Stimulated activated naive CD8-positive, alpha-beta T cell treated with anti-CD3 and anti-CD28 coated beads, Interleukin-15, amount 100 ng/mL, for 72 hours (primary cell): Measurements from ENCODE around the gene HLA-DRB1.
"Not testable (repeated sequence)": the region's sequence is repeated elsewhere in the genome, so short reads cannot be mapped to it uniquely, and the experiment has no call there.

Experiments
- ATAC-seq: fragments of 150-1000 bp; cut with Tn5 transposase; 2 replicates; pipeline ENCODE4 v1.10.0; 2021; ENCODE audit warnings: mild to moderate bottlenecking, moderate library complexity
- DNase-seq, 2 donors: peaks; one replicate each; pipeline ENCODE4 v3.0.0; 2021 to 2022
- H3K27ac Mint-ChIP-seq, 2 donors: one replicate each; pipeline ENCODE4 v1.8.0; 2022; ENCODE audit warnings: mild to moderate bottlenecking in 2 of 2, mixed read lengths in 2 of 2, moderate library complexity in 2 of 2
- H3K27me3 Mint-ChIP-seq: one replicate; pipeline ENCODE4 v1.8.0; 2022; ENCODE audit warnings: mixed read lengths
- H3K4me1 Mint-ChIP-seq: one replicate; pipeline ENCODE4 v1.8.0; 2022; ENCODE audit warnings: mild to moderate bottlenecking, mixed read lengths
- H3K4me3 Mint-ChIP-seq, 2 donors: one replicate each; pipeline ENCODE4 v1.8.0; 2022; ENCODE audit warnings: mild to moderate bottlenecking in 2 of 2, mixed read lengths in 2 of 2, moderate library complexity in 1 of 2
- H3K9me3 Mint-ChIP-seq, 2 donors: one replicate each; pipeline ENCODE4 v1.8.0; 2022; ENCODE audit warnings: mixed read lengths in 2 of 2

Gene HLA-DRB1

DNA sequence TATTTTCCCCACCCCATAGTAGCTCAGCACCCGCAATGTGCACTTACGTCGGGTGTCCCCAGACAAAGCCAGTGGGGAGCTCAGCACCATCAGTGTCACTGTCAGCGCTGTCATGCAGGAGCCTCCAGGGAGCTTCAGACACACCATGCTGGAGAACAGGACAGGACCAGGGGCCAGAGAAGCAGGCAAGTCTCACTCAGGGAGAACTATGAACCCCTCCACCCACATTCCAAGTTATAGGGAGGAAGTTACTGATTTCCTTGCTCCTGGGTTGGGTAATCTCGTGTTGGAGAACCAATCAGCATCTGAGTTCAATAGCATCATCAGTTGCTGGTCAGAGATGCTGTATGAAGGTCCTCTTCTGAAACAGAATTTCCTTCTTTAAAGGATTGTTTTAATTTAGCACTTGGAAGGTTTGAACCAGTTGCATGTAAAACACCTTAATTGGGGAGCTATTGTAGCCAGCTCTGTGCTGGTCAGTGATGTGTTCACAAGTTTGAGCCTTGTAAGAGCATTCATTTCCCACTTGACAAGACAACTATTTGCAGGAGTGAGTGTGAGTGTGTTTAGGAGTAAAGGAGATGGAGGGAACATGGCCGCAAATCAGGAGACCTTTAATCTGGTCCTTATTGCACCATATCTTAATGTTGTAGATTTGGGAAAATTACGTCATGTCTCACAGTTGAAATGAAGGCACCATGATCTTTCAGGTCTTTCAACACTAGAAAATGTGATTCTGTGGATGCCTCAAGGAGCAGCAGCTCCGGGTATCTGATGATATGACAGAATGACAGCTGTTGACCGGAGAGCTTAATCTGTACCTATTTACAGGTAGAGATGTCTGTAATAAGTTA lies at the start of gene HLA-DRB1:
HLA-DRB1 (minus strand) TSS at position 253 of the 854 bp plus-strand sequence; CDS start at position 147, 106 bp downstream.
- H3K4me3 Mint-ChIP-seq, result peak within 1 kb of the TSS; percentile 58 to 63
- ATAC-seq, result peak; percentile 85
- H3K9me3 Mint-ChIP-seq, result no peaks in the 10 kb centered on the region
- H3K4me1 Mint-ChIP-seq, result peaks cover 8% of the 10 kb centered on the region
- DNase-seq, result peak; percentile 27 to 29
- H3K27me3 Mint-ChIP-seq, result no peaks in the 10 kb centered on the region
- no peak within 1 kb of the TSS for H3K27ac Mint-ChIP-seq

DNA sequence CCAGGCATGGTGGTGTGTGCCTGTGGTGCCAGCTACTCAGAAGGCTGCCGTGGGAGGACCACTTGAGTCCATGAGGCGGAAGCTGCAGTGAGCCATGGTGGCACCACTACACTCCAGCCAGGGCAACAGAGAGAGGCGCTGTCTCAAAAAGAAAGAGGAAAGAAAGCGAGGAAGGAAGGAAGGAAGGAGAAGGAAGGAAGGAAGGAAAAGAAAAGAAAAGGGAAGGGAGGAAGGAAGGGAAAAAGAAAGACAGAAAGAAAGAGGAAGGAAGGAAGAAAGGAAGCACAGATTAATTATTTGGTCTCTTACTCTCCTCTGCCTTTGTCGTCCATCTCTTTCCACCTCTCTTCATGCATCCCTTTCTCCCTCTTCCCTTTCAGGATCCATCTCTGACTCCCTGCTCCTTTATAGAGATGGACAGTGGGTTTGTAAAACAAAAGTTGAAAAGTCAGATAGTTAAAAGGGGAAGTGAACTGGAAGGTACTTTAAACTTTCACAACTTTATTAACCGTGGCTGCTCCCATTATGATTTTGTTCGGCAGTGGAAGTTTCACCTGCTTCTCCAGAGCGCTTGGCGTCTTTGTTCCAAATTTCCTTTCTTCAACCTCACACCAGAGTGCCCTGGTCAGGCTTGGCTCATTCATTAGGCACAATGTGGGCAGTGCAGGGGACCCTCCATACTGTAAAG lies 49.0 kb upstream of the HLA-DRB1 start:
- ATAC-seq (no peak), DNase-seq (no peak)
- no peak overlapping the region for H3K27ac Mint-ChIP-seq
- no peak overlapping the region for H3K4me3 Mint-ChIP-seq
- peaks cover 36% of the 10 kb centered on the region for H3K4me1 Mint-ChIP-seq
- H3K9me3 Mint-ChIP-seq, result no peaks in the 10 kb centered on the region
- H3K27me3 Mint-ChIP-seq, result peaks cover 27% of the 10 kb centered on the region

DNA sequence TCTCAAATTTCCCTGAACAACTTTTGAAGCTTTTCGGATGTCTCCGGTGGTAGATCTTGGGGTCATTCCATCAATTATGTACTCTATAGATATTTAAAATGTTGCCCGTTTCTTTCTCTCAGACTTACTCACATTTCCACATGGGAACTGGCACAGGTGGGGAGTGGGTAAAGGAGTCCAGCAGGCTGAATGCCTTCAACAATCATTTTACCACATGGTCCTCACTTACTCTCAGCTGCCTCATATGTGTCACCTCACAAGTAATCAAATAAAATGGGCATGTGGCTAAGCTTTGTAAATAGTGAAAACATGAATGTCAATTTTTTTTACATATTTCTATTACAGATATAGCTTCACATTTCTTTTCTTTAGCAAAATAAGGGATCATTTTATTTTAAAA lies 48.2 kb upstream of the HLA-DRB1 start:
- no peak for DNase-seq
- Mint-ChIP-seq H3K4me1 (peaks cover 35% of the 10 kb centered on the region), H3K27me3 (peaks cover 27% of the 10 kb centered on the region), H3K9me3 (no peaks in the 10 kb centered on the region), H3K4me3 (no peak overlapping the region), H3K27ac (no peak overlapping the region)
- no peak for ATAC-seq

DNA sequence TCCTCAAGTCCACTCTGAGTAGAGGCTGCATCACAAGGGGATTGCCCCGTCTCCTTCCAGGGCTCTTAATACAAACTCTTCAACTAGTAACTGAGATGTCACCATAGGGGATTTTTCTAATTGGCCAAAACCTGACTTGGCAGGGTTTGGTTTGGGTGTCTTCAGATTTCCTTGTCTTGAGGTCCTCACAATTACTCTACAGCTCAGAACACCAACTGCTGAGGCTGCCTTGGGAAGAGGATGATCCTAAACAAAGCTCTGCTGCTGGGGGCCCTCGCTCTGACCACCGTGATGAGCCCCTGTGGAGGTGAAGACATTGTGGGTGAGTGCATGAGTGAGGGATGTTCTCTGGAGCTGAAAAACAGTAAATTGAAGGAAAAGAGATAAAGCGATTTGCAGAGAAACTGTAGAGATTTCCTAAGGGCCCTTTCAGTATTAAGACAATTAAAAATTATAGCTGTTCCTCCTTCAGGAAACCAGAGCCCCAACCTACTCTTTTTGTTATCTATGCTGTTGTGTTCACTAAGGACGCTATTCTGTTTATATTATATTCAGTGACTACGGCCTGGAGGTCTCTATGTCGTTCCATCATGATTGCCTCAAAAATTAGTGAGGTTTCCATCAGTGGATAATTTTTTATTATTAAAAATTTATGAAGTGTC lies 47.7 kb upstream of the HLA-DRB1 start, which contains the start of gene HLA-DQA1:
HLA-DQA1 (plus strand) TSS at position 188 of the 662 bp plus-strand sequence; CDS start at position 241, 53 bp downstream.
- DNase-seq (no peak), ATAC-seq (no peak)
- Mint-ChIP-seq H3K4me1 (peaks cover 30% of the 10 kb centered on the region), H3K9me3 (no peaks in the 10 kb centered on the region), H3K27ac (no peak within 1 kb of the TSS), H3K4me3 (peak within 1 kb of the TSS in 1 of 2 donors; percentile 42), H3K27me3 (peaks cover 27% of the 10 kb centered on the region)

DNA sequence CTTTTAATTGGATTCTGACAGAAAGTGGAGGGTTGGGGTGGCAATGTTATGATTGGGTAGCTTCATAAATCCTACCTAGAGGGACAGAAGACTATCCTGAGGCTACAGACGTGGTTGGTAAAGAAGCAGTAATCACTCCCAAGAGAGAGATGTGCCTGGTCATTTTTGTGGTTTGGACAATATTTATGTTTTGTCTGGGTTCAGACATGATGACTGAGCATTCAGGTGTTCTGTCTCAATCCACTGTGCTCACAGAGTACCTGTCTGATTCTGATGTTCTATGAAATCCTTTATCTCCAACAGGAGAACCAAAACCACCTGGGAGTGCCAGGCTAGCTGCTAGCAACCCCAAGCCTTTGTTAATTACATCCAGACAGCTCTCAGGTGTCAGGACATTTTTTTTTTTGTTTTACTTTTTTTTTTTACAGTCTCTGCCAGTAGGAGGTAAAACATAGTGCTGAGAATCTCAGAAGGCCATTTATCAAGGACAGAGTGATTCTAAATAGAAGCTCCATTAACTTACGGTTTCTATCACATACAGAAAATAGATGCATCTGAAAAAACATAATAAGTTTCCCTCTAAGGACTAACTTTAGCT lies 46.0 kb upstream of the HLA-DRB1 start:
- peaks cover 27% of the 10 kb centered on the region for H3K27me3 Mint-ChIP-seq
- ATAC-seq, result no peak
- no peak for DNase-seq
- H3K4me3 Mint-ChIP-seq, result no peak overlapping the region
- H3K27ac Mint-ChIP-seq, result no peak overlapping the region
- H3K4me1 Mint-ChIP-seq, result peaks cover 22% of the 10 kb centered on the region
- H3K9me3 Mint-ChIP-seq, result no peaks in the 10 kb centered on the region

DNA sequence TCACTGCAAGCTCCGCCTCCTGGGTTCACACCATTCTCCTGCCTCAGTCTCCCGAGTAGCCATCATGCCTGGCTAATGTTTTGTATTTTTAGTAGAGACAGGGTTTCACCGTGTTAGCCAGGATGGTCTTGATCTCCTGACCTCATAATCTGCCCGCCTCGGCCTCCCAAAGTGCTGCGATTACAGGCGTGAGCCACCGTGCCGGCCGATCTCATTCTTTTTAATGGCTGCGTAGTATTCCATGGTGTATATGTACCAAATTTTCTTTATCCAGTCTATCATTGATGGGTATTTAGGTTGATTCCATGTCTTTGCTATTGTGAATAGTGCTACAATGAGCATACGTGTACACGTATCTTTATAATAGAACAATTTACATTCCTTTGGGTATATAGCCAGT lies 40.1 kb upstream of the HLA-DRB1 start:
- ATAC-seq, DNase-seq, H3K4me3 Mint-ChIP-seq, H3K9me3 Mint-ChIP-seq, H3K27me3 Mint-ChIP-seq, H3K27ac Mint-ChIP-seq: not testable (repeated sequence)
- peaks cover 27% of the 10 kb centered on the region for H3K4me1 Mint-ChIP-seq

DNA sequence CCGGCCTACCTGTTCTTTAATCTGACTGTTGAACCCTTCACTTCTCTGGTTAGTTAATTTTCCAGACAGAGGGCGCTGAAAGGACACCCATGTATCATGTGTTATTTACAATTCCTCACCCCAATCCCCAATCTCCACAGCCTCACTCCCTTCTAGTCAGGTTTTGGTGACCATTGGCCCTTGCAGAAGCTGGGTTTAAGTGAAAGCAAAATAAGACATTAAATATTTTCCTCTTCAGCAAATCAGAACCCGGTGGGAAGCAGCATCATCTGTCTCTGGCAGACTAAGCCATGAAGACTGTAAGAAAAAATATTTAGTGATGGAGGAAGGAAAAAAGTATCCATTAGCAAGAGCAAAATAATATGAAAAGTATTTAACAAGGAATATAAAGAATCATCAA lies 38.2 kb upstream of the HLA-DRB1 start:
- H3K27me3 Mint-ChIP-seq, result no peaks in the 10 kb centered on the region
- no peak overlapping the region for H3K27ac Mint-ChIP-seq
- H3K4me1 Mint-ChIP-seq, result peaks cover 29% of the 10 kb centered on the region
- H3K9me3 Mint-ChIP-seq, result no peaks in the 10 kb centered on the region
- DNase-seq (peak; percentile 13 to 29), ATAC-seq (no peak)
- H3K4me3 Mint-ChIP-seq, result no peak overlapping the region

DNA sequence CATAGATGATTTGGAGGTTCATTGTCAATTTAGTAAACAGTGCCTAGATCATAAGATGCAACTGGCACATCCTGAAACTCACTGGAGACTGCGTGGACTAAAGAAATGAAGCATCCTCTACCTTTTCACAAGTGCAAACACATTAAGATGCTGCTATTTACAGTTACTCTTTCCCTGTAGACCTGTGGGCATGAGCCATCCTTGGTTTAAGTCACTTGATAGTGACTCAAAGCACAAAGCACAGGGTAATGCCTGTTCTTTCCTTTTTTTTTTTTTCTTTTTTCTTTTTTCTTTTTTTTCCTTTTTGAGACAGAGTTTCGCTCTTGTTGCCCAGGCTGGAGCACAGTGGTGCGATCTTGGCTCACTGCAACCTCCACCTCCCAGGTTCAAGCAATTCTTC lies 37.6 kb upstream of the HLA-DRB1 start:
- Mint-ChIP-seq H3K27ac (no peak overlapping the region), H3K4me3 (no peak overlapping the region), H3K4me1 (peaks cover 35% of the 10 kb centered on the region), H3K27me3 (no peaks in the 10 kb centered on the region), H3K9me3 (no peaks in the 10 kb centered on the region)
- DNase-seq (no peak), ATAC-seq (no peak)

DNA sequence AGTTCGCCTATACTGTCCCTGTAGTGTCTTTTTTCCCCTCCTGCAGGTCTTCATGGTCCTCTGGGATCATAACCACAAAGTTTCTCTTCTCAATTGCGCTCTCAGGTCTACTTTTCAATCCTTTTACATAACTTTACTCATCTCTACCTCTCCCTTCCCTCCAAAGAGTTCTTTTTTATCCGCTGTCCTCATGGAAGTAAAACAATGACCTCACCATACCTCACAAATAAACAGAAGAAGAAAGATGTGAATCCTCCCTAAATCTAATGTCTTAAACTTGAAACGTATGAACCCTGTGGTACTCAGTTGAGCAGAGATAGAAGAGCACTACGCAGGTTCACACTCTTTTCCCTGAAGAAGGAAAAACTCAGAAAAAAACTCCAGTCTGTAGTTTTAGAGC lies 35.5 kb upstream of the HLA-DRB1 start:
- ATAC-seq, result no peak
- DNase-seq, result no peak
- Mint-ChIP-seq H3K4me3 (no peak overlapping the region), H3K9me3 (no peaks in the 10 kb centered on the region), H3K27me3 (no peaks in the 10 kb centered on the region), H3K4me1 (peaks cover 50% of the 10 kb centered on the region), H3K27ac (no peak overlapping the region)

DNA sequence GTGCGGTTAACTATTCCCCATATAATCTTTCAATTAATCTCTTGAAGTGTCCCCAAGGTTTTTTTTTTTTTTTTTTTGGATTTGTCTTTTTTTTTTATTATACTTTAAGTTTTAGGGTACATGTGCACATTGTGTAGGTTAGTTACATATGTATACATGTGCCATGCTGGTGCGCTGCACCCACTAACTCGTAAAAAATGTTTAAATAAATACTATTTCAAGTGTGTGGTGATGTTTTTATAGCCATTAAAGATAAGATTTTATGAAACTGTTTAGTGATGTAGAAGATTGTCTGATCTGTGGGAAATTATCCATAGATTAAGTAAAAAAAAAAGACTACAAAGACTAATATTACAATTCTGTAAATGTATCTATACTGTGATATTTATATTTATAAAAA lies 34.9 kb upstream of the HLA-DRB1 start:
- ATAC-seq, result no peak
- Mint-ChIP-seq H3K4me1 (peaks cover 50% of the 10 kb centered on the region), H3K4me3 (no peak overlapping the region), H3K27me3 (no peaks in the 10 kb centered on the region), H3K27ac (no peak overlapping the region), H3K9me3 (no peaks in the 10 kb centered on the region)
- no peak for DNase-seq

DNA sequence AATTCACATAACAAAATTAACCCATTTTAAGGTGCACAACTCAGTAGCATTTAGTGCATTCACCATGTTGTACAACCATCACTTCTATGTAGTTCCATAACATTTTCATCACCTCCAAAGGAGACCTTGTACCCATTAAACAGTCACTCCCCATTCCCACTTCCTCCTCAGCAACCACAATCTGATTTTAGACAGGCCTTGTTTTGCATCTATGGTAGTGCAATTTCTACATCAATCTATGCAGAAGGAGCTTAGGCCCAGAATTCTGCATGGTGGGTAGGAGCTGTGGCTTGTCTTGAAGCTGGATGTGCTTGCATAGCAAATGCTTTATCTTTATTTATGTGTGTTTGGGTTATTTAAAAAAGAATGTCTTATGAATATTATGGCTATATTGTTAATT lies 34.0 kb upstream of the HLA-DRB1 start:
- DNase-seq (no peak), ATAC-seq (no peak)
- H3K27ac Mint-ChIP-seq, result no peak overlapping the region
- H3K9me3 Mint-ChIP-seq, result peaks cover 0 to 1% of the 10 kb centered on the region in 2 donors
- peak overlapping the region; percentile 6 to 14 for H3K4me3 Mint-ChIP-seq
- no peaks in the 10 kb centered on the region for H3K27me3 Mint-ChIP-seq
- H3K4me1 Mint-ChIP-seq, result peaks cover 50% of the 10 kb centered on the region

DNA sequence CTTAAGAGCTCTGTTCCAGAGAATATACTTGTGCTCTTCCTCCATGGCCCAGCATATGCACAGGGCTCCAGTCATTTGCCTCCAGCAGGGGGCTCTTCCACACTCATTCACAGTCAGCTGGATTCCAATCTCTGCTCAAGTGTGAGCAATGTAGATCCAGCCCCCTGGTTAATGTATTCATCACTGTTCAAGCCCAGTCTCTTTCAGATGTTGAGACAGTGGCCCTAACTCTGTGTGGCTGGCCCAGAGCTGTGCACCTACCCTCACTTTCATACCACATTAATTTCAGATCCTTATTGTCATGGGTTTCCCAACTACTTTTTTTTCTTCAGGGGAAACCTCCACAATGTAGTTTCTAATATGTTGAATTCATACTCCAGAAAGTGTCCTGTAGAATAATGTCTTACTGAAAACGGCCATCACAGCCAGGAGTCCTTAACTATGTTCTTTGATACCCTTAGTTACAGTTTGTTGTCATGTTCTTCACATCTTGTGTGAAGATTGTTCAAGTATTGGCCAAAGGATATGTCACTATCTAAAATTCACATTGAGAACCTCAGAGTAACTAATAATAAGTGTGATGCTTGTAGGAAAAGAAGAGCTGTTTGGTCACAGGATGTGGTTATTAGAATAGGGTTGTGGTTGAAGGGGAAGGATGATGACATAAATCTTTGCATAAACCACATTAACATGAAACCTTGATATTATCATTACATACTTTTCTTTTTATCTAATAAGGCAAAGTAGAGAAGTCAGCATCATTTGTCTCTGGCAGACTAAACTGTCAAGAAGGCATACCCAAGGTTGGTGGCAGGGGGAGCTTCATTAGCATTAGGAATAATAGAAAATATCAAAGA lies 33.1 kb upstream of the HLA-DRB1 start:
- peak overlapping the region; percentile 50 to 67 for H3K4me3 Mint-ChIP-seq
- peak overlapping the region; percentile 89 to 93 for H3K27ac Mint-ChIP-seq
- DNase-seq (peak; percentile 48 to 79), ATAC-seq (peak; percentile 95)
- peaks cover 5 to 9% of the 10 kb centered on the region in 2 donors for H3K9me3 Mint-ChIP-seq
- peaks cover 47% of the 10 kb centered on the region for H3K4me1 Mint-ChIP-seq
- H3K27me3 Mint-ChIP-seq, result no peaks in the 10 kb centered on the region

DNA sequence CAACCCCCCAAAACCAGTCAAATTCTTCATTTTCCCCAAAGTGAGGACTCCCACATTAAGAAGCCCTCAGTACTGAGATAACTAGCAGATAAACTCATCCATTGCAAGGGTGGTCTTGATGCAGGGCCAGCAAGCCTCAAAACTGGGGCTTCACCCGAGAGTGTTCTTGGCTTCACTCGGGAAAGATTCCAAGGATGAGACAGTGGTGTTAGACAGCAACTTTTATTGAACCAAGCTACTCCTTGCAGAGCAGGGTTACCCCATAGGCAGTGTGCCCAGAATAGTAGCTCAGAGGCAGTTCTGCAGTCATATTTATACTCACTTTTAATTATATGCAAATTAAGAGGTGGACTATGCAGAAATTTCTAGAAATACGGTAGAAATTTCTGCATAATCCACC lies 31.7 kb upstream of the HLA-DRB1 start:
- no peak overlapping the region for H3K4me3 Mint-ChIP-seq
- DNase-seq (no peak), ATAC-seq (no peak)
- peaks cover 44% of the 10 kb centered on the region for H3K4me1 Mint-ChIP-seq
- no peak overlapping the region for H3K27ac Mint-ChIP-seq
- H3K9me3 Mint-ChIP-seq, result peaks cover 10 to 15% of the 10 kb centered on the region in 2 donors
- H3K27me3 Mint-ChIP-seq, result no peaks in the 10 kb centered on the region

DNA sequence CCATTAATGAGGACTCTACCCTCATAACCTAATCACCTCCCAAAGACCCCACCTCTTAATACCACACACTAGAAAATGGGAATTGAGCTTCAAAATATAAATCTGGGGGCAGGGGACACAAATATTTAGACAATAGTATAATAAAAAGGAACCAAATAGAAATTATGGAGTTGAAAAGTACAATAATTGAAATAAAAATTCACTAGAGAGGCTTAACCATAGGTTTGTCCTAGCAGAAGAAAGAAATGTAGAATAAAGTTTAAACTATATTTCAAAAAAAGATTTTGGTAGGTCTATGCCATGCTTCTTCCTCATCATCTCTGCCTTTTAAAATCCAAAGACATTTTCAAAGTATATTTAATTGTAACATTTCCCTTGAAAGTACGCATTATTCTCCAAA lies 28.1 kb upstream of the HLA-DRB1 start:
- Mint-ChIP-seq H3K27me3 (no peaks in the 10 kb centered on the region), H3K27ac (no peak overlapping the region), H3K4me1 (peaks cover 28% of the 10 kb centered on the region), H3K9me3 (peaks cover 10 to 26% of the 10 kb centered on the region in 2 donors), H3K4me3 (no peak overlapping the region)
- no peak for DNase-seq
- no peak for ATAC-seq
